Thyroid gland (tissue), 4 donors: ENCODE measurements around the gene FMN1. TPM values are rescaled to one million over a fixed set of nuclear protein-coding genes. Genes with fewer than 3 reads are reported as not detected.

Experiments used
- DNase-seq, 2 donors: peaks; one replicate each; pipeline ENCODE4 v3.0.0-alpha.2; 2019
- H3K27ac ChIP-seq, 3 donors: fragments of 200-600 bp; sonication (generic); 1 replicate in 2 of 3; 2 replicates in 1 of 3; pipeline ENCODE4 v1.5.1; 2016 to 2019; ENCODE audit warnings: mild to moderate bottlenecking in 1 of 3, moderate library complexity in 1 of 3
- H3K27me3 ChIP-seq: fragments of 200-600 bp; sonication (generic); one replicate; pipeline ENCODE4 v1.5.1; 2019
- H3K36me3 ChIP-seq, 2 donors: fragments of 200-600 bp; sonication (generic); one replicate each; pipeline ENCODE4 v1.5.1; 2016 to 2019
- H3K4me1 ChIP-seq, 2 donors: fragments of 200-600 bp; sonication (generic); one replicate each; pipeline ENCODE4 v1.5.1; 2017 to 2019
- H3K4me3 ChIP-seq, 3 donors: fragments of 200-600 bp; sonication (generic); replicated peaks in 1 of 3; 1 replicate in 2 of 3; 2 replicates in 1 of 3; pipeline ENCODE4 v1.5.1; 2016; ENCODE audit warnings: mild to moderate bottlenecking in 1 of 3
- H3K9me3 ChIP-seq: fragments of 200-600 bp; sonication (generic); one replicate; pipeline ENCODE4 v1.5.1; 2017
- CTCF ChIP-seq, 6 experiments: fragments of 200-600 bp in 3 of 6; fragments of 450-650 bp in 3 of 6; sonication (generic) in 3 of 6; IDR thresholded peaks; one replicate each; pipeline ENCODE4 v1.5.1; 2016 to 2019; ENCODE audit warnings: antibody characterized with exemption in 6 of 6, mild to moderate bottlenecking in 2 of 6, inconsistent platforms in 1 of 6, moderate library complexity in 1 of 6
- POLR2A ChIP-seq, 2 donors: fragments of 450-650 bp; IDR thresholded peaks; one replicate each; pipeline ENCODE4 v1.6.1; 2017; ENCODE audit warnings: antibody characterized with exemption in 2 of 2, mild to moderate bottlenecking in 2 of 2, moderate library complexity in 1 of 2
- WGBS, 2 donors: methylation state at CpG; one replicate each; pipeline ENCODE4 v1.1.5; 2017; 5-methylcytosine and 5-hydroxymethylcytosine counted together
- intact Hi-C: fragments of 100-400 bp; cut with DNase I; formaldehyde crosslinking; loops from one replicate; pipeline ENCODE4 v1.15.1; 2023
- total RNA-seq, 4 donors: library from RNA; depleted of rRNA; stranded (reverse); fragments of >200 nt; gene quantifications; one replicate each; pipeline ENCODE4 v1.2.3, GENCODE V29; 2016

FMN1 gene
- total RNA-seq, 4 donors from 2014 or later = 13.8 to 28.3 (median 22.5) TPM

DNA sequence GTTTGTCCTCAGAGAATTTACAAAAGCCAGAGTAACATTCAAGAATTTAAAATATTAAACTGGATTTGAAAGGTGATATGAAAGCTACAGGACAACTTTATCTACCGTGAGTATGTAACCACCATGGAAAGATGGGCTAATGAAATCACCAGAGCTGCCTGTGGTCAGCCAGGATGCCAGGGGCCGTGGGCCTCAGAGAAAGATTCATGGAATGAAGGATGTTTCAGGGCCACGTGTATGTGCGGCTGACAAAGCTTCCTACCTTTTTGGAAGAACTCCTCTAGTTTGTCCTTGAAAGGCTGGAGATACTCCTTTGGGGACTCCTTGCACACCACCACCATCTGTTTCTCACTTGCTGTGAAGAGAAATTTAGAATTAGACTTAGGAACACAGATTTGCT, 337.8 kb downstream of the FMN1 start:
- no peak overlapping the region for H3K27ac ChIP-seq
- no peaks in the 10 kb centered on the region for H3K9me3 ChIP-seq
- DNase-seq = no peak
- no peak overlapping the region for H3K4me3 ChIP-seq
- H3K27me3 ChIP-seq = no peaks in the 10 kb centered on the region
- no peaks in the 10 kb centered on the region for H3K4me1 ChIP-seq
- TF ChIP-seq CTCF (IDR thresholded peaks at IDR 0.05) (no peak), POLR2A (IDR thresholded peaks at IDR 0.05) (no peak)
- 86 to 91% methylated on average over 4 of the region's 4 CpGs for WGBS, 2 donors
- no peaks in the 10 kb centered on the region for H3K36me3 ChIP-seq
- intact Hi-C loops = no loop called here

DNA sequence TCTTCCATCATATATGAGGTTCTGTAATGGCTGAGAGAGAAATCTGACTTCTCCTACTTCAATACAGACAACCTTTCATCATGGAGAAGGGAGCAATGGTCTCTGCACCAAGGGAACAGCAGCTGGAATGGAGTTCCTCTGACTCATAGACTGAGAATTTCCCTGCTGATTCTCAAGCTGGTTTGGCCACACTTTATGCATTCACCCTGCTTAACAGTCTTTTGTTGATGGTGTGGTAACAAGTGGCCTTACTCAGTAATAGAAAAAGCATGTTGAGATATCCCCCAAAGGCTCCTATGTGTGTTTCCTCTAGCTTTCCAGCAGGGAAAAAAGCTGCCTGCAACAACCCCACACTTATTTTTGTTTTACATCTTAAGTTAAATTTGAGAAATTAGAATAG, 338.6 kb downstream of the FMN1 start:
- no peak for DNase-seq
- TF ChIP-seq POLR2A (IDR thresholded peaks at IDR 0.05) (no peak), CTCF (IDR thresholded peaks at IDR 0.05) (no peak)
- Histone ChIP-seq H3K36me3 (no peaks in the 10 kb centered on the region), H3K27ac (no peak overlapping the region), H3K9me3 (no peaks in the 10 kb centered on the region), H3K4me3 (no peak overlapping the region), H3K27me3 (no peaks in the 10 kb centered on the region), H3K4me1 (no peaks in the 10 kb centered on the region)
- intact Hi-C loops = no loop called here

- no peaks in the 10 kb centered on the region for H3K9me3 ChIP-seq
- H3K27me3 ChIP-seq = no peaks in the 10 kb centered on the region
- H3K27ac ChIP-seq = no peak overlapping the region
- no peaks in the 10 kb centered on the region for H3K4me1 ChIP-seq
- intact Hi-C loops = no loop called here
- 94 to 97% methylated on average over 3 of the region's 3 CpGs for WGBS, 2 donors
- no peak overlapping the region for H3K4me3 ChIP-seq
- DNase-seq = no peak
- no peaks in the 10 kb centered on the region for H3K36me3 ChIP-seq
- TF ChIP-seq POLR2A (IDR thresholded peaks at IDR 0.05) = no peak
These were observed 340.9 kb downstream of the FMN1 start for GRCh38 chr15:32853592-32853991.

DNA sequence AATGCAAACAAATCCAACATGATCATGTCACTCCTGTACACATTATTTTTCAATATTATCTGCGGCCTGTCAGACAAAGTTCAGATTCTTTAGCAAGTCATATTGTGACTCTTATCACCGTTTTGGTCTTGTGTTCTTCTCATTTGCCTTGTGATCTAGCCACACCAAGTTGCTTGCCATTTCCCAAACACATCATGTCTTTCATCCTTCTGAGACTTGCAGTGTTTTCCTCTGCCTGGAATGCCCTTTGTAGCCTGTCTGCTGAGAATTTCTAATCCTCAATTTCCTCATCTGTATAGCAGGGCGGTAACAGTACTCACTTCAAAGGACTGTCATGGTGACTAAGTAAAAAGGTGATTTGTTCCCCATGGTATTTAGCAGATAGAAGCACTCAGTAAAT, 341.7 kb downstream of the FMN1 start:
- Histone ChIP-seq H3K27ac (no peak overlapping the region), H3K9me3 (no peaks in the 10 kb centered on the region), H3K27me3 (no peaks in the 10 kb centered on the region), H3K36me3 (no peaks in the 10 kb centered on the region), H3K4me3 (no peak overlapping the region), H3K4me1 (no peaks in the 10 kb centered on the region)
- DNase-seq = no peak
- 92 to 93% methylated on average over 3 of the region's 3 CpGs for WGBS, 2 donors
- intact Hi-C loops = no loop called here
- TF ChIP-seq CTCF (IDR thresholded peaks at IDR 0.05) (no peak), POLR2A (IDR thresholded peaks at IDR 0.05) (no peak)

GRCh38 chr15:32852017-32852416, 342.5 kb downstream of the FMN1 start:
- H3K27me3 ChIP-seq = no peaks in the 10 kb centered on the region
- H3K4me1 ChIP-seq = no peaks in the 10 kb centered on the region
- 94 to 99% methylated on average over 4 of the region's 4 CpGs for WGBS, 2 donors
- intact Hi-C loops = no loop called here
- TF ChIP-seq CTCF (IDR thresholded peaks at IDR 0.05) (no peak), POLR2A (IDR thresholded peaks at IDR 0.05) (no peak)
- H3K4me3 ChIP-seq = no peak overlapping the region
- no peaks in the 10 kb centered on the region for H3K36me3 ChIP-seq
- no peak overlapping the region for H3K27ac ChIP-seq
- no peaks in the 10 kb centered on the region for H3K9me3 ChIP-seq
- DNase-seq = no peak

DNA sequence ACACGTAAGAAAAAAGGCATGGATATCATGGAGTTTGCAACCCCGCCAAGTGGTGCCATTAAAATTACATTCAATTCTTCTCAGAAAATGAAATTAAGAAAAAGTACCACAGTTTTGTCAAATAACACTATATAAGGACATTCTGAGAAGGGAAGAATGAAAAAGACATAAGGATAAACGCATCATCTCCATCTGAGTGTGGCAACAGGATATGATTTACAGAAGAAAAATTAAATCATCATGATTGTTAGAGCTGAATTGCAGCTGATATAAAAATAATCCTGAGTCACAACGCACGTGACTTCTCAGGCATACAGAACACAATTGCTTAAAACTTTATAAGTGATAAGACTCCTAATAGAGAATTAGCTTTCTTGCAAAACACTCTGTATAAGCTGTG, 342.9 kb downstream of the FMN1 start:
- WGBS, 2 donors = 88 to 89% methylated on average over 5 of the region's 5 CpGs
- H3K9me3 ChIP-seq = no peaks in the 10 kb centered on the region
- no peaks in the 10 kb centered on the region for H3K4me1 ChIP-seq
- H3K36me3 ChIP-seq = no peaks in the 10 kb centered on the region
- no peak for TF ChIP-seq CTCF (IDR thresholded peaks at IDR 0.05)
- no peak for TF ChIP-seq POLR2A (IDR thresholded peaks at IDR 0.05)
- H3K27ac ChIP-seq = no peak overlapping the region
- H3K4me3 ChIP-seq = no peak overlapping the region
- H3K27me3 ChIP-seq = no peaks in the 10 kb centered on the region
- intact Hi-C loops = no loop called here
- DNase-seq = no peak
